MM.1S (cell line): Measurements from ENCODE around the gene CTBP1.

Experiments
- EZH2 ChIP-seq: fragments of 300-600 bp; sonication (generic); optimal IDR thresholded peaks from 2 replicates; pipeline ENCODE3; 2017; ENCODE audit warnings: low read depth, mild to moderate bottlenecking, antibody characterized with exemption, low read length, mixed read lengths
- EZH2phosphoT487 ChIP-seq: fragments of 300-600 bp; sonication (generic); IDR thresholded peaks from 2 replicates; pipeline ENCODE4 v1.6.1; 2018; ENCODE audit warnings: antibody characterized with exemption, low read length
- TF ChIP-seq, protein P1 (sequence below): fragments of 300-600 bp; sonication (generic); IDR thresholded peaks from 2 replicates; pipeline ENCODE4 v1.5.1; 2016; ENCODE audit warnings: antibody characterized with exemption, low read length, mixed read lengths

DNA sequence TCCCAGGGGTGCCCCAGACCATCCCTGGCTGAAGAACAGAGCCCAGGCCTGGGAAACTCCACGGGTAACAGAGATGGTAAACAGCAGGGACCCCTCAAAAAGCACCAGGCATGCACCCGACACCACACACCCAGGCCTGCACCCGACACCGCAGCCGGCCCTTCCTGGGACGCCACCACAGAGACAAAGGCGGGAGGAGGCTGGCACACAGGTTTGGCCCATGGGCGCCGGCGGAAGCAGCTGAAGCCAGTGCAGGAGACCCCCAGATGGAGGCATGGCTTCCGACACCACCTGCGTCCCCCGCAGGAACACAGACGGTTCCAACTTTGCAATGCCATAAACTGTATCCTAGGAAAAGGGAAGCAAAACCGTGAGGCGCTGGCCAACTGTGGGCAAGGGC, 22.3 kb downstream of the CTBP1 start:
- TF ChIP-seq, protein P1, sequence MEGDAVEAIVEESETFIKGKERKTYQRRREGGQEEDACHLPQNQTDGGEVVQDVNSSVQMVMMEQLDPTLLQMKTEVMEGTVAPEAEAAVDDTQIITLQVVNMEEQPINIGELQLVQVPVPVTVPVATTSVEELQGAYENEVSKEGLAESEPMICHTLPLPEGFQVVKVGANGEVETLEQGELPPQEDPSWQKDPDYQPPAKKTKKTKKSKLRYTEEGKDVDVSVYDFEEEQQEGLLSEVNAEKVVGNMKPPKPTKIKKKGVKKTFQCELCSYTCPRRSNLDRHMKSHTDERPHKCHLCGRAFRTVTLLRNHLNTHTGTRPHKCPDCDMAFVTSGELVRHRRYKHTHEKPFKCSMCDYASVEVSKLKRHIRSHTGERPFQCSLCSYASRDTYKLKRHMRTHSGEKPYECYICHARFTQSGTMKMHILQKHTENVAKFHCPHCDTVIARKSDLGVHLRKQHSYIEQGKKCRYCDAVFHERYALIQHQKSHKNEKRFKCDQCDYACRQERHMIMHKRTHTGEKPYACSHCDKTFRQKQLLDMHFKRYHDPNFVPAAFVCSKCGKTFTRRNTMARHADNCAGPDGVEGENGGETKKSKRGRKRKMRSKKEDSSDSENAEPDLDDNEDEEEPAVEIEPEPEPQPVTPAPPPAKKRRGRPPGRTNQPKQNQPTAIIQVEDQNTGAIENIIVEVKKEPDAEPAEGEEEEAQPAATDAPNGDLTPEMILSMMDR = no peak
- TF ChIP-seq EZH2 (no peak), EZH2phosphoT487 (no peak)
